Cardiac septum (tissue), 1 donor: ENCODE results near the gene CDYL. TPM values are rescaled to one million over a fixed set of nuclear protein-coding genes. Genes with fewer than 3 reads are reported as not detected.

Experiments
- DNase-seq: peaks from one replicate; pipeline ENCODE4 v3.0.0-alpha.2; 2020; ENCODE audit warnings: low spot score
- intact Hi-C: fragments of 100-400 bp; cut with DNase I; formaldehyde crosslinking; loops from one replicate; pipeline ENCODE4 v1.14.0; 2022
- total RNA-seq: library from RNA; stranded (reverse); fragmentation: NEBNext Ultra II Directional; extraction: Animal tissue kit (Norgen Biotek cat#: 25700); gene quantifications from one replicate; pipeline ENCODE4 v1.2.1, GENCODE V29; 2021
- donor health status: DM: no; HTN: no; CAD: no.

The CDYL gene
- total RNA-seq, 1 donor from 2014 or later: 36.3 TPM

DNA sequence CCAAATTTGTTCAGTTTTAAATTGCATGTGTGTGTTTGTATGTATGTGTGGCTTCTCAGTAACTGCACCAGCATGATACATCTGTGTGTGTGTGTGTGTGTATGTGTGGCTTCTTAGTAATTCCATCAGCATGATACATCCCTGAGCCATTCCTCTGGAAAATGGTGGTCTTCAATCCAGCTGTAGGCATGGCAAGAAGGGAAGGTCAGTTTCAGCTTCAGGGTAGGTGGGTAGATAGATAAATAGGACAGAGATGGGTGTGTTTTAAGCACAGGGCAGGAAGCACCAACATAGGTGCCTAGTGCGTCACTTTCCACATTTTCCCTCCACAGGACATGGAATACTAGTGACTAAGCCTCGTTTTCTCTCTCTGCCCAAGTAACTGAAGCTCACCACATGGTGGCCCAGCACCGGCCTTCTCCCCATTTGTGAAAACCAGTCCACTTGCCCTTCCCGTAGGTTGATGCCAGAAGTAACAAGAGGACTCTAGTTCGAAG lies 144.8 kb downstream of the CDYL start:
- no peak for DNase-seq
- intact Hi-C loops: no loop called here

DNA sequence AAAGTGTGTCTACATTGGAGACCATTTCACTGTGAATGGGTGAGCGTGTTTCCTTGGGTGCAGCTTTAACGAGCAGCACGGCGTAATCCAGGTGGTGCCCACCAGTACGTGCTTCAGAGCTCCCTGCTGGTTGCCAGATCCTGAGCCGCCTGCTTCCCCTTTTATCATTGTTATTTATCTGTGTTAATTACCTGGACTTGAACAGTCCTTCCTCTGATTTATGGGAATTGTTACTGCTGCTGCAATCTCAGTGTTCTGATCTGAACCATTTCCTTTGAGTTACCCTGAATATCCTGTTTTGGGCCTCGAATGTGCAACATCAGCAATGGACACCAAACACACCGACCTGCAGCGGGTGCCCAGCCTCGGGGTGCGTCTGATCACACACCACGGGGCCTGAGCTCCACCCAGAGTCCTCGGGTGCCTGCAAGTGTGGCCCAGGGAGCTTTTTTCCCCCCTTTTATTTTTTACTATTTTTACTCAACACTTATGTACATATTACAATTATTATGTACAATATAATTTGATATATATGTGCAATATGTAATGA lies 146.4 kb downstream of the CDYL start:
- no peak for DNase-seq

DNA sequence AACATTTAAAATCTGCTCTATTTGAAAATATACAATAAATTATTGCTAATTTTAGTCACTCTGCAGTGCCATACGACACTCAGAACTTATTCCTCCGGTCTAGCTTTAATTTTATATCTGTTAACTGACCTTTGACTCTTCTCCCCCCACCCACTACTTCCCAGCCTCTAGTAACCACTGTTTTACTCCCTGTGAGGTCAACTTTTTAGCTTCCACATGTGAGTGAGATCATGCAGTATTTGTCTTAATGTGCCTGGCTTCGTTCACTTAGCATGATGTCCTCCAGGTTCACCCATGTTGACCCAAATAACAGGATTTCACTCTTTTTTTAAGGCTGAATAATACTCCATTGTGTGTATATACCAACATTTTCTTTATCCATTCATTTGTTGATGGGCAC lies 146.9 kb downstream of the CDYL start:
- no peak for DNase-seq
- intact Hi-C loops: no loop called here

More for the DNA sequence above, 146.4 kb downstream of the CDYL start:
- intact Hi-C loops: no loop called here

DNA sequence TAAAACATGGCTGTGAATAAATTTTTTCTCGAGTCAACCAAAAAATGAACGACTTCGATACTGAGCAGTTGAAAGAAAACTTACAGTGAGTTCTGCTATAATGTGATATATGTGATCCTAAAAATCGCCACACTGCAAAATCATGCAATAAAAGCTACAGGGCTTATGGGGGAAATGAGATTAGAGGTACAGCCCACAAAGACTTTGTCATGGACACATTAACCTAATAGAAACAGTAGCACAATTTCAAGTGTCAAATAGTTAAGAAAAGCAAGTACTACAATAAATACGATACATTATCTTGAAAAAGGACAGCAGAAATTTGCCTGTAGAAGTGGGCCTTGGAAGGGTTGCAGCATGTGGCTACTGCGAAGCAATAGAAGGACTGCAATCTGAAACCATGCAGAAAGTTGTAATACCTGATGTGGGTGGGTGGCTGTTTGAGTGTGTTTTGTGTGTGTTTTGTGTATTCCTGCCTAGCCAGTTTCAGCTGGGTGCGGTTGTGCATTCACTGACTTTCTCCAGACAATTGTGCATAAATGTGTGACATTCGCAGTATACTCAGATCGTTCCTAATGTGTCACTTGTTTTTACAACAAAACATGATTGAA lies 148.6 kb downstream of the CDYL start:
- no peak for DNase-seq
- intact Hi-C loops: no loop called here

DNA sequence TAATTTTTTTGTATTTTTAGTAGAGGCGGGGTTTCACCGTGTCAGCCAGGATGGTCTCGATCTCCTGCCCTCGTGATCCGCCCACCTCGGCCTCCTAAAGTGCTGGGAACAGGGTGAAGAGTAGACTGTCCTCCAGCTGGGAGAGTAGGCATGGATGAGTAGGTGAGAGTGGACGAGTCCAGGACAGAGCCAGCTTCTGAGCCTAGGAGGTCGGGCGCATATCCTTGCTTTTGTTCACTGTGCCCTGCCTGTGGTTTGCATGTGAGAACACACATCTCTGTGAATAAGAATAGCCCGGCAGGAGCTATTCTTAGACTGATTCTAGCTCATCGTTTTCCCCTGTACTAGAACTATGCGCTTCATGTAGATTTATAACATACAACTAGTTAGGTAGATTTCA lies 149.4 kb downstream of the CDYL start:
- no peak for DNase-seq
- intact Hi-C loops: no loop called here

DNA sequence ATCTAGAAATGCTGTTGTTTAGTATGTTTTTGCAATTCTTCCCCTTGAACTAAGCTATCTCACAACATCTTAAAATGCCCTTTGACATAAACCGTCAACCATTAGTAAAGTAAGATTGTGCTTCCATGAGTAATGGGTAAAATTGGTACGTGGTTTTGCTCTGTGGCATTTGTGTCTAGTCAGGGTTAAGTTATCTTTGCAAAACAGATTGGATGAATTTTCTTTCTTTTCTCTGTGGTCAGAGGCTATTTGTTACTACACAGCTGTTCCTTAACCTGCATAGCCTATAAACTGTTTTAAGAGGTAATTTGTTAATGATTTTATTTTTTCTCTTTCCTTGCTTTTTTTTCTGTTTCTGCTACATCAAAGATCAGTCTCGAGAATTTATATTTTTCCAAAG lies 152.2 kb downstream of the CDYL start:
- intact Hi-C loops: no loop called here
- DNase-seq: no peak

DNA sequence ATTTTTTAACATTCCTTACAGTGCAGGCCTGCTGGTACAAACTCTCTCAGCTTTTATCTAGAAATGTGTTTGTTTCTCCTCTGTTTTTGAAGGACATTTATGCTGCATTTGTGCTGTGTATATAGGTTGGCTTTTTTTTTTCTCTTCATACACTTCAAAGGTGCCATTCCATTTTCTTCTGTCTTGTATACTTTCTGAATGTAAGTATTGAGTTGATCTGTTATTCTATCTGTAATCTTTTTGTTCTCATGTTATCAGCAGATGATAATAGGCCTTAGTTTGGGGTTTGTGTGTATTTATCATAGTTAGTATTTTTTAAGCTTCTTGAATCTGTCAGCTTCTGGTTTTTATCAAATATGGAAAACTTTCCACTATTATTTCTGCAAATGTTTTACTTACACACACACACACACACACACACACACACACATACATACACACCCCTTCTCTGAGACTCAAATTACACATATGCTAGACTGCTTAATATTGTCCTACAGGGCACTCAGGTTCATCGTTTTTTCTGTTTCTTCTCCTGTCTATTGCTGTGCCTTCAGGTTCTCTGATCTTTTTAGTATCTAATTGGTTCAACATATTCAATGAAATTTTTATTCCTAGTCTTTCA lies 153.0 kb downstream of the CDYL start:
- no peak for DNase-seq
- intact Hi-C loops: no loop called here

DNA sequence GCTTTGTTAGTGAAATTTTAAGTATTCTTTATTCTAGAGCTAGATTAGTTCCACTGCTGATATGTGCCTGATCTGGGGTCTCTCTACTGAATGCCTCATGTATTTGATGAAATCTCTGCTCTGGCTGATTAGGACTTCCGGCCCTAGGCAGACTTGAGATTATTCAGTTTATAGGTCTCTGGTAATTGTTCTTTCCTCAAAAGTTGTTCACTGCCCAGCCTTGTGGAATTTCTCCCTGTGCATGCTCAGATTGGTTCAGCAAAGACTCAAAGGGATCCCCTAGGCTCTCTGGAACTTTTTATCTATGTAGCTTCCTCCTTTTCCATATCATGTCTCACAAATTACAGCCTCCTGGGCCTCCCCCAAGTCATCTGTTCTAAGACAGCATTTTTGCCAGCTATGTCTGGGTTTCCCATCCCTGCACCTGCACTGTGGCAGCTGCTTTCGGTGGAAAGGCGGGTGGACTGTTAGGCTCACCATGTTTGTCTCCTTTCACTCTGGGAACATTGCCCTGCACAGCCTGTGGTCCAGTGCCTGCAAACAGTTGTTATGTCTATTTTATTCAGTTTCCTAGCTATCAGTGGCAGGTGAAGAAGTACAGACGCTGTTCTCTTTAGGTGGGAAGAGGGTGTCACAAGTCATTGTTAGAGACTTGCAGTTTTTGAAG lies 154.0 kb downstream of the CDYL start:
- intact Hi-C loops: loop anchor here (10.0 kb wide), 1 partner anchor 155 kb away; the partner anchor contains the start of gene CDYL
- no peak for DNase-seq

DNA sequence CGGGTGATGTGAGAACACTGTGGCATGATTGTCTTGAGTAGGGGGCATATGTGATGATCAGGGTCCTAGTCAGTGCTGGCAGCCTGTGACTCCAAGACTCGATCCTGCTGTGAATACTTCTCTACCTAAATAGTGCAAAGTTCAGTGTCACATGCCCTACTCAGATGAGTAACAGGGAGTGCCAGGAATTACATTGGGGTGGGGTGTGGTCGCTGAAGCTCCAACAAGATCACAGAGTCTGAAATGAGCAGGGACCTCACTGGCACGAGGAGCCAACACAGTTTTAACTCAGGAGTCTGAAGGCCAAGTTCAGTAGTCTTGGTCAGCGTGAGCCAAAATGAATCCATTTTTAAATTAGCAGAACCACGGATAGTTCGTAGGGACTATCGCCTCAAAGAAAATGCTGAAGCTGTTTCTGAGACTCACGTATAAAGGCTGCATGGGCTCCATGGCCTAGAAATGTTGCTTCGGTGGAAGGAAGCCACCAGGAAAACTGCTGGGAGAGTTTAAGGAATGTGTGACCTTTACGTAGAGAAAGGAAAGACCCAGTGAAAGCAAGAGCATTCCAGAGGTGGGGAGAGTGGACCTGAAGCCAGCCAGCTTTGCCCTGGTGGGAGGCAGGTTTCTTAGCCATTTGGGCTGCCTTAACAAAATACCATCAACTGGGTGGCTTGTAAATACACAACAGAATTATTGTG lies 155.5 kb downstream of the CDYL start:
- intact Hi-C loops: loop anchor here (10.0 kb wide), 1 partner anchor 157 kb away; the partner anchor contains the start of gene CDYL
- DNase-seq: no peak

DNA sequence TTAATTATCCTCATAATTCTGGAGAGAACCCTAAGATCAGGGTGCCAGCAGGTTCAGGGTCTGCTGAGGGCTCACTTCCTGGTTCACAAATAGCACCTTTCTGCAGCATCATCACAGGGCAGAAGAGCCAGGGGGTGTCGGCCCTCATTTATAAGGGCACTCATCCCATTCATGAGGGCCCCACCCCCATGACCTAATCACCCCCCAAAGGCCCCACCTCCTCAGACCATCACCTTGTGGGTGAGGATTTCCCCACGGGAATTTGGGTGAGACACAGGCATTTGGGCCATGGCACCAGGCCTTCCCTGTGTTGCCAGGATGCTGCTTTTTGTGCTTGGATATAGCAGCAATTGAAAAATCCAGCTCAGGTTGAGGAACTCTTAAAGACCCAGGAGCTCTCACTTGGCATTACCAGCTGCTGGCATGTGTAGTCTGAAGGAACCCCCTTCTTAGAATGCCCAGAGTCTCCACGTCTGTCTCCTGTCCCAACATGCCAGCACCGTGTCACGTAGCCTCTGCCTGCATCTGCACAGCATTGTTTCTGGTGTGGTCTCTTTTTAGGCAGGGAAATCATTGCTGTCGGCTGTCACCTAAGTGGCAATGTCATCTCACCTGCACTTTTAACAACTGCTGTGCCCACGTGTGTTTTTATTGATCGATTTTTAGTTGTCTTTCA lies 156.2 kb downstream of the CDYL start:
- DNase-seq: no peak
- intact Hi-C loops: loop anchor here (10.0 kb wide), 1 partner anchor 158 kb away; the partner anchor contains the start of gene CDYL

DNA sequence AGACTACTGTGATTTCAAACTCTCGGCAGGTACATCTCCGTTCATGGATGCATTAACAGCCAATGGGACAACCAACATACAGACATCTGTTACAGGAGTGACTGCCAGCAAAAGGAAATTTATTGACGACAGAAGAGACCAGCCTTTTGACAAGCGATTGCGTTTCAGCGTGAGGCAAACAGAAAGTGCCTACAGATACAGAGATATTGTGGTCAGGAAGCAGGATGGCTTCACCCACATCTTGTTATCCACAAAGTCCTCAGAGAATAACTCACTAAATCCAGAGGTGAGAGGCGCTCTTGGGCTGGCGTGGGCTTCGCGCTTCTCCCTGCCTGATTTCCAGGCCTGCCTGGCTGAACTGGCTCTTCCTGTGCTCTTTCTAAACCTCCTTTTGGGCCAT lies 159.3 kb downstream of the CDYL start:
- intact Hi-C loops: loop anchor here (5.0 to 10.0 kb wide), 2 partner anchors 161 to 623 kb away; partner anchors contain the start of gene CDYL

DNA sequence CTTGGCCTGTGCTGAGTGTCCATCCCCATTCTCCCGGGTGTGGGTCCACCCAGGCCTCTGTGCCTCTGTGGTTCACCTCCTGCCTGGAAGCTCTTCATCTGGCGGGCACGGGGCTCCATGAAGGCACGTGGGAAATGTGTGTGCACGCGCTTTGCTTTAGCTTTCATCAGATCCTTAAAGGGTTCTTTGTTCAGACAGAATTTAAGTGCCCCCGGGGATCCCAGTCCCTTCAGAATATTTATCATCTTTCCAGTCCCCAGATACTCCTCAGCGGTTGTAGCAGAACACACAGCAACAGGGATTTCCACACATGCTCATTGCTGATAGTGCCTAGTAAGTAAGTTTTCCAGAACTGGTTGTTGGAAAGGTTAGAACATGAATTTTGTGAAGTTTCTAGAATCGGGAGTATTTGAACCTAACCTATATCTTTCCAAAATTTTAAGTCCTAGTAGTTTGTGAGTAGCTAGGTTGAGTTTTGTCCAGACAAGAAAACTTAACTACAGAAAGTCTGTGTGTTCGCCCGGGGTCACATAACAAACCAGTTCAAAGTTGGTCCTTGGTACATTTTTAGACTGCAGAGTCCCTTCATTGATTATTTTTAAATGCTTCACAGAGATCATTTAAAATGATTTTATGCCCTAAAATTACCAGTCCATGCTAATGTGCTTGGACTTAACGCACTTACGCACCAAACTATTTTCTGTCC lies 159.9 kb downstream of the CDYL start:
- intact Hi-C loops: loop anchor here (5.0 to 10.0 kb wide), 2 partner anchors 161 to 624 kb away; partner anchors contain the start of gene CDYL

More for the DNA sequence above, 159.3 kb downstream of the CDYL start:
- DNase-seq: no peak

DNA sequence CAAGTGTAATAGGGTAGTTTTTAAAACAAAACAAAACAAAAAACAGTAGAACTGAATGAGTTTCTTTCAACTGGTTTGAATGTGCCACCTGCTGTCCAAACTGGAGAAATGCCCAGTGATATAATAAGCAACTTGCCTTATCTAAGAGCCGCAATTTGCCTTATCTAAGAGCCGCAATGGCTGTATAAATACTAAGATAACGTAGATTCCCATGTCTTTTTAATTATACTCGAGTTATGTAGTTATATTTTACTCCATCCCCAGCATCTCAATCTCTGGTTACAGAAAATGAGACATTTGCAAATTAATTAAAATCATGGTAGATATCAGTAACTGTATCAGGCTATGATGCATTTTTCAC lies 160.5 kb downstream of the CDYL start:
- intact Hi-C loops: loop anchor here (5.0 to 10.0 kb wide), 2 partner anchors 162 to 624 kb away; partner anchors contain the start of gene CDYL
- no peak for DNase-seq

More for the DNA sequence above, 159.9 kb downstream of the CDYL start:
- DNase-seq: no peak

DNA sequence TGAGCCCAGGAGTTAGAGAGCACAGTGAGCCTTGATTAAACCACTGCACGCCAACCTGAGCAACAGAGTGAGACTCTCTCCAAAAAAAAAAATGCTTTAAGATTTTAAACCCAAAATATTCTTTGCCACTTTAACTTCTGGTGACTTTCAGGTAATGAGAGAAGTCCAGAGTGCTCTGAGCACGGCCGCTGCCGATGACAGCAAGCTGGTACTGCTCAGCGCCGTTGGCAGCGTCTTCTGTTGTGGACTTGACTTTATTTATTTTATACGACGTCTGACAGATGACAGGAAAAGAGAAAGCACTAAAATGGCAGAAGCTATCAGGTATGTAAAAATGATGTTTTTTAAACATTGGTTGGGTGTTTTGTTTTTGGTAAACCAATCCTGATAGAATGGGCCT lies 161.2 kb downstream of the CDYL start:
- DNase-seq: no peak
- intact Hi-C loops: loop anchor here (5.0 to 10.0 kb wide), 2 partner anchors 163 to 625 kb away; partner anchors contain the start of gene CDYL

DNA sequence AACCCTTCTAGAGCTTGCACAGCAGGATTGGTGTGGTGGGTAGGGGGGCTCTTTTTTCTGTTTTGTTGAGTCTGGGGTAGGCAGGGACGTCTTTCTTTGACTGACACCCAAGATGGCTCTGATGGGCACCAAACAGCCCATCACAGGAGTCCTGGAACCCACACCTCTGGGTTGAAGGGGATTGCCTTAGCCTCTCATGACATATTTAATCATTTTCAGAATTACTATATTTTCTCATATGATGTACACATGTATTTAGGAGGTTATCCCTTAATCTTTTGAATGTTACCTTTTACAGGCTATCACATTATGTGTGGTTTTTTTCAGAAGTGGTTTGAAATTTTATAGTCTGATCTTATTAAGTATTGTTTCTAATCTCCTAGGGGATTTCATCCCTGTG lies 163.0 kb downstream of the CDYL start:
- no peak for DNase-seq
- intact Hi-C loops: loop anchor here (5.0 to 10.0 kb wide), 2 partner anchors 164 to 627 kb away; partner anchors contain the start of gene CDYL

DNA sequence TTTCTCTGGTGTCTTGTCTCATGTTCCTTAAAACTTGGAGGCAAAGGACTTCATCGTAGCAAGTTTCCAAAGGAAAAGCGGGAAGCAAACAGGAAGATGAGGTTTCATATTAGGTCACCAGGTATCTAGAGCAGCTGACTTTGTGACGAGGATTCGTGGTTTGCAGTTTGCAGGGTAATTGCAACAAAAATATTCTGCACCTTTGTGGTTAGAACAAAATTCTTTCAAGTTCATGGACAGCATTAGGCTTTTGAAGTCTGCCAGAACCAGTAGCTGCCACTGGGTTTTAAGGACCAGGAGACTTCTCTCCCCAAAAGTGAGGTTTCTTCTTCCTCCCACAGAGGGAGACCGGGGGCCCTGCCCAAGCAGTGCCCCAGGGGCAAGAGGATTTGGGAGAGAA lies 164.2 kb downstream of the CDYL start:
- intact Hi-C loops: no loop called here
- no peak for DNase-seq

DNA sequence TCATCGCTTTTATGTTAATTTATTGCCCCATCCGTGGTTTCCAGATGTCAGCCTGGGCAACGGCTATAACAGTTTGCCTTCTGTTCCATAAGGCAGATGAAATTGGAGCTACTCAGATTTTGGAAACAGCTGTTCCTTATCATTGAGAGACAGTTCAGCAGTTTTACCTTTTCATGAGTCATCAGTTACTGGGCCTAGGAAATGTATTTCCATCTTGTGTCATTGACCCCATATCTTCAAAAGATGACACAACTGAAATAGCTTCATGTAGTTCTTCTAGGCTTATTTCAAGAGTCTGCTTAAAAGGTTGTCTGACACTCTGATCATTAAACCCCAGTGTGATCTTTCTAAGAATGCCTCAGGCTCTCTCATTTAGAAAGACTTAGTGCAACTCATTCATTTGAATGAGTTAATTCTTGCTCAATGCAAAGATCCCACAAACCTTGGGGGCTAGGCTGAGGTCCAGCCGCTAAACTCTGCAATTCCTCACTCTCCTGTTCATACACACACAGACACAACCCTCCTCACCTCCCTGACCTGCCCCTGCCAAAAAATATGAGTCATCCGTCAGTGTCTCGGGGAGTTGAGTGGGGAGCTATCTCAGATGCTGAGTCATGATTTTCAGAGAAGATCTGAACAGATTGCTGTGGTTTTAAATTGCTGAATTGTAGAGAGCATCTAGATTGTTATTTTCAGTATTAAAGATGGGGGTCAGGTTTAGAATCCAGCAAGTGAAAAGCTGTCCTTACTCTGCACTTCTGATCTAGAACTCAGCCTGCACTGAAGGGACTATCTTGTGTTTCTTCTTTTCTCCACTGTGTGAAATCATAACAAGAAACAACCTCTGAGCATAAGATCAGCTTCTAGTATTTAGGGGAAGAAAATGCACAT lies 165.8 kb downstream of the CDYL start:
- no peak for DNase-seq
- intact Hi-C loops: no loop called here
